Sigmoid colon (tissue), 4 donors: ENCODE data around the gene UBC.

ENCODE experiments used
- EP300 ChIP-seq, 4 donors: sonication (generic); formaldehyde crosslinking; IDR thresholded peaks; one replicate each; pipeline ENCODE4 v1.6.1; 2017; ENCODE audit warnings: antibody characterized with exemption in 4 of 4
- TF ChIP-seq, protein P1 (sequence below), 4 experiments: fragments of 450-650 bp in 3 of 4; fragments of 200-600 bp in 1 of 4; IDR thresholded peaks; one replicate each; pipeline ENCODE4 v1.5.1; 2016 to 2019; ENCODE audit warnings: antibody characterized with exemption in 4 of 4, mild to moderate bottlenecking in 3 of 4, moderate library complexity in 2 of 4

DNA sequence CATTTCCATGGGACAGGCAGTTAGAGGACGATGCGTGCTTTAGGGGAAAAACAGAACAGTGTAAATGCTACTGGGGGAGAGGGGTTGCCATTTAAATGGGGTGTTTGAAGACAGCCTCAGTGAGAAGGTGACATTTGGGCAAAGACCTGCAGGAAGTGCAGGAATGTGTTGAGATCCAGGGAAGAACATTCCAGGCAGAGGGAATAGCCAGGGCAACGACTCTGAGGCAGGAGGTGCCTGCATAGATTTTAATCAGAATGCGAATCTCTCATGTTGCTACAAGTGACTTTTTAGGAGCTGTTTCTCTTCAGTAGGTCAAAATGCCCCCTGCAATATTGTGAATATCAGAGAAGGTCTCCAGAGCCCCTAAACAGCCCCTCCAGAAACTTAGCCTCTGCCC lies 43.2 kb downstream of the UBC start:
- TF ChIP-seq, protein P1, sequence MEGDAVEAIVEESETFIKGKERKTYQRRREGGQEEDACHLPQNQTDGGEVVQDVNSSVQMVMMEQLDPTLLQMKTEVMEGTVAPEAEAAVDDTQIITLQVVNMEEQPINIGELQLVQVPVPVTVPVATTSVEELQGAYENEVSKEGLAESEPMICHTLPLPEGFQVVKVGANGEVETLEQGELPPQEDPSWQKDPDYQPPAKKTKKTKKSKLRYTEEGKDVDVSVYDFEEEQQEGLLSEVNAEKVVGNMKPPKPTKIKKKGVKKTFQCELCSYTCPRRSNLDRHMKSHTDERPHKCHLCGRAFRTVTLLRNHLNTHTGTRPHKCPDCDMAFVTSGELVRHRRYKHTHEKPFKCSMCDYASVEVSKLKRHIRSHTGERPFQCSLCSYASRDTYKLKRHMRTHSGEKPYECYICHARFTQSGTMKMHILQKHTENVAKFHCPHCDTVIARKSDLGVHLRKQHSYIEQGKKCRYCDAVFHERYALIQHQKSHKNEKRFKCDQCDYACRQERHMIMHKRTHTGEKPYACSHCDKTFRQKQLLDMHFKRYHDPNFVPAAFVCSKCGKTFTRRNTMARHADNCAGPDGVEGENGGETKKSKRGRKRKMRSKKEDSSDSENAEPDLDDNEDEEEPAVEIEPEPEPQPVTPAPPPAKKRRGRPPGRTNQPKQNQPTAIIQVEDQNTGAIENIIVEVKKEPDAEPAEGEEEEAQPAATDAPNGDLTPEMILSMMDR (IDR thresholded peaks at IDR 0.05), result no peak
- TF ChIP-seq EP300 (IDR thresholded peaks at IDR 0.05), result no peak
